HG03025 (cell line): ENCODE data around the gene KIF7.

ENCODE experiments used
- ATAC-seq: cut with Tn5 transposase; IDR thresholded peaks from one replicate; pipeline ENCODE4 v1.9.1; 2021; ENCODE audit warnings: mild to moderate bottlenecking, moderate library complexity; ENCODE audit not compliant: unreplicated experiment, low FRiP score

The KIF7 gene

GRCh38 chr15:89669941-89670340, 14.7 kb upstream of the KIF7 start:
- ATAC-seq: no peak

GRCh38 chr15:89669309-89669865, 14.1 kb upstream of the KIF7 start:
- ATAC-seq: no peak

- no peak for ATAC-seq
Observed at GRCh38 chr15:89668171-89668570, 12.9 kb upstream of the KIF7 start.

GRCh38 chr15:89667706-89667960, 12.4 kb upstream of the KIF7 start:
- no peak for ATAC-seq

GRCh38 chr15:89666858-89667705, 11.8 kb upstream of the KIF7 start:
- ATAC-seq: no peak

GRCh38 chr15:89666184-89666857, 11.1 kb upstream of the KIF7 start:
- no peak for ATAC-seq

GRCh38 chr15:89665449-89666181, 10.3 kb upstream of the KIF7 start:
- ATAC-seq: no peak

- ATAC-seq: no peak
Observed at GRCh38 chr15:89664441-89665350, 9.4 kb upstream of the KIF7 start.

GRCh38 chr15:89662893-89663626, 7.8 kb upstream of the KIF7 start:
- no peak for ATAC-seq

- ATAC-seq: no peak
Observed at GRCh38 chr15:89660556-89660955, 5.3 kb upstream of the KIF7 start.

- no peak for ATAC-seq
Observed at GRCh38 chr15:89659295-89659694, 4.0 kb upstream of the KIF7 start.

- no peak for ATAC-seq
Observed at GRCh38 chr15:89657686-89658200, 2.5 kb upstream of the KIF7 start.

GRCh38 chr15:89656116-89656815, 999 bp upstream of the KIF7 start:
- ATAC-seq: no peak

- ATAC-seq: no peak
Observed at GRCh38 chr15:89654301-89654761, 936 bp downstream of the KIF7 start.

- no peak for ATAC-seq
Observed at GRCh38 chr15:89653578-89653977, 1.7 kb downstream of the KIF7 start.

GRCh38 chr15:89652666-89653065, 2.6 kb downstream of the KIF7 start:
- ATAC-seq: no peak

GRCh38 chr15:89652131-89652530, 3.1 kb downstream of the KIF7 start:
- ATAC-seq: no peak

GRCh38 chr15:89649716-89650115, 5.6 kb downstream of the KIF7 start:
- ATAC-seq: no peak
